GM18498 (cell line): ENCODE results near the gene CYP27C1.

Source experiments
- ATAC-seq: cut with Tn5 transposase; IDR thresholded peaks from one replicate; pipeline ENCODE4 v1.9.1; 2021; ENCODE audit warnings: mild to moderate bottlenecking, moderate library complexity; ENCODE audit not compliant: unreplicated experiment

CYP27C1 gene

GRCh38 chr2:127193967-127194280 is 26.2 kb downstream of the CYP27C1 start:
- no peak for ATAC-seq

GRCh38 chr2:127193164-127193966 is 26.7 kb downstream of the CYP27C1 start:
- ATAC-seq = no peak

- no peak for ATAC-seq
These were observed 28.5 kb downstream of the CYP27C1 start for GRCh38 chr2:127191331-127192219.

- ATAC-seq = no peak
These were observed 31.3 kb downstream of the CYP27C1 start for GRCh38 chr2:127188797-127189196.

GRCh38 chr2:127187831-127188230 is 32.3 kb downstream of the CYP27C1 start:
- no peak for ATAC-seq

- no peak for ATAC-seq
These were observed 32.9 kb downstream of the CYP27C1 start for GRCh38 chr2:127187081-127187775.

- no peak for ATAC-seq
These were observed 34.4 kb downstream of the CYP27C1 start for GRCh38 chr2:127185705-127186104.

- ATAC-seq = no peak
These were observed 35.0 kb downstream of the CYP27C1 start for GRCh38 chr2:127185093-127185492.

- ATAC-seq = no peak
These were observed 36.3 kb downstream of the CYP27C1 start for GRCh38 chr2:127183771-127184170.

GRCh38 chr2:127182626-127183458 is 37.3 kb downstream of the CYP27C1 start:
- no peak for ATAC-seq

- no peak for ATAC-seq
These were observed 38.2 kb downstream of the CYP27C1 start for GRCh38 chr2:127181851-127182250.

GRCh38 chr2:127179766-127180165 is 40.3 kb downstream of the CYP27C1 start:
- no peak for ATAC-seq

GRCh38 chr2:127177617-127178263 is 42.4 kb downstream of the CYP27C1 start:
- ATAC-seq = no peak

- no peak for ATAC-seq
These were observed 43.5 kb downstream of the CYP27C1 start for GRCh38 chr2:127176371-127177311.

- no peak for ATAC-seq
These were observed 44.2 kb downstream of the CYP27C1 start for GRCh38 chr2:127175751-127176354.

- no peak for ATAC-seq
These were observed 44.9 kb downstream of the CYP27C1 start for GRCh38 chr2:127175041-127175721.

- no peak for ATAC-seq
These were observed 45.5 kb downstream of the CYP27C1 start for GRCh38 chr2:127174640-127175039.

GRCh38 chr2:127174136-127174535 is 46.0 kb downstream of the CYP27C1 start:
- no peak for ATAC-seq
